ENCODE data around the gene FBLL1.

The FBLL1 gene

DNA sequence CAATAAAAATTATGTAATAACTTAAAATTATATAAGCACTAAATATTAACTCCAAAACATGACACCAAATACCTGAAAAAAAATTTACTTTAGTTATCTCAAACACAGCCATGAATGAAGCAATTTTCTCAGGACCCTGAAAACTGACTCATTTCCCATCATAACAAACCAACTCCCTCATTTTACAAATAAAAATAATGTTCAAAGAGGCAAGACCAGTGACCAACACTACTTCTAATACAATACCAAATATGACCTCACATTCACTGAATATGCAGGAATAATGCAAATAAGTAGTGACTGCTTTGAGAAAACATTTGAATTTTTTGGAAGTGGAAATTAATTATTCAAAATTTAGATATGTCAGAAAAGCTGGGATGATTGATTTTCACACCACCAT lies 21.6 kb downstream of the FBLL1 start:
- TF ChIP-seq, protein P1, sequence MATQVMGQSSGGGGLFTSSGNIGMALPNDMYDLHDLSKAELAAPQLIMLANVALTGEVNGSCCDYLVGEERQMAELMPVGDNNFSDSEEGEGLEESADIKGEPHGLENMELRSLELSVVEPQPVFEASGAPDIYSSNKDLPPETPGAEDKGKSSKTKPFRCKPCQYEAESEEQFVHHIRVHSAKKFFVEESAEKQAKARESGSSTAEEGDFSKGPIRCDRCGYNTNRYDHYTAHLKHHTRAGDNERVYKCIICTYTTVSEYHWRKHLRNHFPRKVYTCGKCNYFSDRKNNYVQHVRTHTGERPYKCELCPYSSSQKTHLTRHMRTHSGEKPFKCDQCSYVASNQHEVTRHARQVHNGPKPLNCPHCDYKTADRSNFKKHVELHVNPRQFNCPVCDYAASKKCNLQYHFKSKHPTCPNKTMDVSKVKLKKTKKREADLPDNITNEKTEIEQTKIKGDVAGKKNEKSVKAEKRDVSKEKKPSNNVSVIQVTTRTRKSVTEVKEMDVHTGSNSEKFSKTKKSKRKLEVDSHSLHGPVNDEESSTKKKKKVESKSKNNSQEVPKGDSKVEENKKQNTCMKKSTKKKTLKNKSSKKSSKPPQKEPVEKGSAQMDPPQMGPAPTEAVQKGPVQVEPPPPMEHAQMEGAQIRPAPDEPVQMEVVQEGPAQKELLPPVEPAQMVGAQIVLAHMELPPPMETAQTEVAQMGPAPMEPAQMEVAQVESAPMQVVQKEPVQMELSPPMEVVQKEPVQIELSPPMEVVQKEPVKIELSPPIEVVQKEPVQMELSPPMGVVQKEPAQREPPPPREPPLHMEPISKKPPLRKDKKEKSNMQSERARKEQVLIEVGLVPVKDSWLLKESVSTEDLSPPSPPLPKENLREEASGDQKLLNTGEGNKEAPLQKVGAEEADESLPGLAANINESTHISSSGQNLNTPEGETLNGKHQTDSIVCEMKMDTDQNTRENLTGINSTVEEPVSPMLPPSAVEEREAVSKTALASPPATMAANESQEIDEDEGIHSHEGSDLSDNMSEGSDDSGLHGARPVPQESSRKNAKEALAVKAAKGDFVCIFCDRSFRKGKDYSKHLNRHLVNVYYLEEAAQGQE (IDR thresholded peaks at IDR 0.05; ENCODE audit: insufficient read depth in 1 of 2, low read depth in 2 of 2, low read length in 2 of 2), result no peak
- TF ChIP-seq TAF1 (IDR thresholded peaks at IDR 0.05; ENCODE audit: borderline replicate concordance, insufficient read depth, low read length) (no peak), POLR2AphosphoS5 (IDR thresholded peaks at IDR 0.05; ENCODE audit: low read depth, low read length) (no peak), SIN3A (IDR thresholded peaks at IDR 0.05; ENCODE audit: borderline replicate concordance, insufficient read depth, low read length) (no peak), FOXP2 (optimal IDR thresholded peaks at IDR 0.05; ENCODE audit: borderline replicate concordance, extremely low read depth, extremely low read length, insufficient read depth) (no peak)

DNA sequence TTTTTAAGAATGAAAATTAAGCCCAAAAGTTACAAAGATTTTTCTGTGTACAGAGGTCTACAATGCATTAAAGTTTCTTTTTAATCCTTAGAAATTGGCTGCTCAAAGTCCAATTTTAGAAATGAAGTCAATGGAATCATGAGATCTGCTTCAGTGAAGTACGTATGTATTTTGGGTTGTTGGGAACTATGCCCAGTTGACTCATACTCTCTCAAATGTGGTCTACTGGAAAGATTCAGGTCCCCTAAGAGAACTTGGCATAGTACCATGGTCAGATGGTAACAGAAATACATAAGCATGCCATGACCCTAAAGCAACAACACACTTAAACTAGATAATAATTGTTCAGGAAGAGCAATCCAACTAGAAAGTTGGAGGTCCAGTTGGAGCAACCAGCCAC lies 23.0 kb downstream of the FBLL1 start:
- no peak for TF ChIP-seq TAF1 (IDR thresholded peaks at IDR 0.05; ENCODE audit: borderline replicate concordance, insufficient read depth, low read length)
- TF ChIP-seq FOXP2 (optimal IDR thresholded peaks at IDR 0.05; ENCODE audit: borderline replicate concordance, extremely low read depth, extremely low read length, insufficient read depth), result no peak
- TF ChIP-seq, protein P1 (IDR thresholded peaks at IDR 0.05; ENCODE audit: insufficient read depth in 1 of 2, low read depth in 2 of 2, low read length in 2 of 2), result no peak
- TF ChIP-seq SIN3A (IDR thresholded peaks at IDR 0.05; ENCODE audit: borderline replicate concordance, insufficient read depth, low read length), result no peak
- TF ChIP-seq POLR2AphosphoS5 (IDR thresholded peaks at IDR 0.05; ENCODE audit: low read depth, low read length), result no peak

DNA sequence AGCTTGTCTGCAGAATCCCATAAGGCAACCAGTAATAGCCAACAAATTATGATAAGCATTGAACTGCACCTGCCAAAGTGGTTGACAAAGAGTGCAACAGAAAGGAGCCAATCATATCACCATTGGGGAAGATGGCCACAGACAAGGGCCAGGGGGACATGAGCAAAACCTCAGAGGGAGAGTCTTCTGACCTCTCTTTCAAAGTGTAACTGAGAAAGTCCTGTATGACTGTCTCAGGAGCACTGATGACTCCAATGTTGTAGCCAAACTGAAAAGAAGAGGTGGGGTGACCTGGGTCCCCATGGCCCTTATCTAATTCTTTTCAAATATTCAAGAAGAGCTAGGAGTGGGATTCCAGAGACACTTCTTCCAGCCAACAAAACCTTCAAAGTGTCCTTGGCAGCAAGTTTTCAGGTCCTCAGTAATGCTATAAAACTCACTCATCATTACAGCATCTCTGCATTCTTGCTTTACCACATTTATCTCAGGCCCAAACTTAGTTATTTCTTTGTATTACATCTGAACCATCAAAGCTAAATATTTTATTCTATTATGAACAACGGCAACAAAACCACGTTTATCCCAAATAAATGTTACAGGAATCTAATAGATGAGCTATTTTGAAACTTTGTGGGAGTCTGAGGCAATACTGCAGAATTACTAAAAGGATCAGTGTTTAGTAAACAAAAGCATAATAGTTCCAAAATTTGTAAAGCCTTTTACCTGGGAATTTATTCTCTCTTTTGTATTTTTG lies 24.4 kb downstream of the FBLL1 start:
- TF ChIP-seq SIN3A (IDR thresholded peaks at IDR 0.05; ENCODE audit: borderline replicate concordance, insufficient read depth, low read length) (no peak), POLR2AphosphoS5 (IDR thresholded peaks at IDR 0.05; ENCODE audit: low read depth, low read length) (no peak), FOXP2 (optimal IDR thresholded peaks at IDR 0.05; ENCODE audit: borderline replicate concordance, extremely low read depth, extremely low read length, insufficient read depth) (no peak), TAF1 (IDR thresholded peaks at IDR 0.05; ENCODE audit: borderline replicate concordance, insufficient read depth, low read length) (no peak)
- TF ChIP-seq, protein P1 (IDR thresholded peaks at IDR 0.05; ENCODE audit: insufficient read depth in 1 of 2, low read depth in 2 of 2, low read length in 2 of 2), result no peak

DNA sequence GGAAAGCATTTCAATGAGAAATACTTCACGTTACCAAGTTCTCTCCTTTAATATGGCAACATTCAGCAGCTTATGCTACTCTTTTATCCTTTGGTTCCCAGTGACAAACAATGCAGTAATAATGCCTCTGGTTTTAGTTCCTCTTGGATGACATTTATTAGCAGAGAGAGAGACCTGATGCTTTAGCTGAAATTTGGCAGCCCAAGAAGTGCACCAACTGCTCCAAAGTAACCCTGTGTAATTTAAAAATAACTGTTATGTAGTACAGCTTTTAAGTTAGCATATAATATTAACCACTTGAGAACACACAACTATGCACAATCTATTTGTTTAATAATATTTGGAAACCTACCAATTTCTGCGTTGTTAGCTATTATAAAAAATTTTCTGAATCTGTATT lies 28.3 kb downstream of the FBLL1 start:
- no peak for TF ChIP-seq TAF1 (IDR thresholded peaks at IDR 0.05; ENCODE audit: borderline replicate concordance, insufficient read depth, low read length)
- TF ChIP-seq, protein P1 (IDR thresholded peaks at IDR 0.05; ENCODE audit: insufficient read depth in 1 of 2, low read depth in 2 of 2, low read length in 2 of 2), result no peak
- TF ChIP-seq FOXP2 (optimal IDR thresholded peaks at IDR 0.05; ENCODE audit: borderline replicate concordance, extremely low read depth, extremely low read length, insufficient read depth), result no peak
- TF ChIP-seq SIN3A (IDR thresholded peaks at IDR 0.05; ENCODE audit: borderline replicate concordance, insufficient read depth, low read length), result no peak
- TF ChIP-seq POLR2AphosphoS5 (IDR thresholded peaks at IDR 0.05; ENCODE audit: low read depth, low read length), result no peak
